HepG2 (cell line): ENCODE data around the gene PPP1R1B. TPM values are rescaled to one million over a fixed set of nuclear protein-coding genes. Genes with fewer than 3 reads are reported as not detected.

ENCODE experiments used
- CBFB ChIP-seq: sonication (generic); formaldehyde crosslinking; IDR thresholded peaks from 2 replicates; pipeline ENCODE4 v1.4.0; 2020; ENCODE audit warnings: missing genetic modification reagents
- ERF ChIP-seq: IDR thresholded peaks from 2 replicates; pipeline ENCODE4 v1.6.1; 2018; ENCODE audit warnings: missing biosample characterization, missing genetic modification reagents
- ETV5 ChIP-seq: IDR thresholded peaks from 2 replicates; pipeline ENCODE4 v1.6.1; 2018; ENCODE audit warnings: missing biosample characterization, missing genetic modification reagents, inconsistent platforms, borderline replicate concordance
- FOSL2 ChIP-seq: sonication (generic); formaldehyde crosslinking; IDR thresholded peaks from 2 replicates; pipeline ENCODE4 v1.4.0; 2020; ENCODE audit warnings: missing genetic modification reagents
- FOXA3 ChIP-seq: IDR thresholded peaks from 2 replicates; pipeline ENCODE4 v1.6.1; 2016; ENCODE audit warnings: missing genetic modification reagents, missing compliant biosample characterization
- GATAD1 ChIP-seq: IDR thresholded peaks from 2 replicates; pipeline ENCODE4 v1.6.1; 2016; ENCODE audit warnings: missing genetic modification reagents, missing compliant biosample characterization
- HOXA5 ChIP-seq: sonication (generic); formaldehyde crosslinking; IDR thresholded peaks from 2 replicates; pipeline ENCODE4 v1.4.0; 2020; ENCODE audit warnings: missing genetic modification reagents
- JDP2 ChIP-seq: sonication (generic); formaldehyde crosslinking; IDR thresholded peaks from 2 replicates; pipeline ENCODE4 v1.8.1; 2022; ENCODE audit warnings: missing genetic modification reagents, borderline replicate concordance
- MYC ChIP-seq: sonication (generic); formaldehyde crosslinking; IDR thresholded peaks from 2 replicates; pipeline ENCODE4 v1.9.0; 2021; ENCODE audit warnings: missing genetic modification reagents, borderline replicate concordance
- NONO ChIP-seq, 2 experiments: fragments of 450-650 bp in 1 of 2; sonication (generic) in 1 of 2; formaldehyde crosslinking in 1 of 2; IDR thresholded peaks in 1 of 2; conservative IDR thresholded peaks in 1 of 2; 2 replicates each; pipeline versions ENCODE4 v1.6.1 to v1.8.0; 2017 to 2022; ENCODE audit warnings: mild to moderate bottlenecking in 1 of 2, missing genetic modification reagents in 1 of 2, moderate library complexity in 1 of 2
- RARA ChIP-seq: IDR thresholded peaks from 2 replicates; pipeline ENCODE4 v1.6.1; 2016; ENCODE audit warnings: missing genetic modification reagents, missing compliant biosample characterization
- REPIN1 ChIP-seq: sonication (generic); formaldehyde crosslinking; IDR thresholded peaks from 2 replicates; pipeline ENCODE4 v1.8.0; 2022; ENCODE audit warnings: missing genetic modification reagents, low read depth, mild to moderate bottlenecking, borderline replicate concordance
- SALL2 ChIP-seq: sonication (generic); formaldehyde crosslinking; IDR thresholded peaks from 2 replicates; pipeline ENCODE4 v1.8.1; 2023; ENCODE audit warnings: mild to moderate bottlenecking, missing genetic modification reagents, inconsistent platforms
- SP4 ChIP-seq: sonication (generic); formaldehyde crosslinking; IDR thresholded peaks from 2 replicates; pipeline ENCODE4 v1.8.1; 2023; ENCODE audit warnings: mild to moderate bottlenecking, missing genetic modification reagents
- ZNF367 ChIP-seq: sonication (generic); formaldehyde crosslinking; IDR thresholded peaks from 2 replicates; pipeline ENCODE4 v1.4.0; 2020; ENCODE audit warnings: missing genetic modification reagents, borderline replicate concordance
- ZNF670 ChIP-seq: sonication (generic); formaldehyde crosslinking; IDR thresholded peaks from 2 replicates; pipeline ENCODE4 v1.8.0; 2022; ENCODE audit warnings: mild to moderate bottlenecking, missing genetic modification reagents, borderline replicate concordance
- ZNF7 ChIP-seq: IDR thresholded peaks from 2 replicates; pipeline ENCODE4 v1.6.1; 2016; ENCODE audit warnings: missing biosample characterization, missing genetic modification reagents
- ZNF777 ChIP-seq: sonication (generic); formaldehyde crosslinking; IDR thresholded peaks from 2 replicates; pipeline ENCODE4 v1.4.0; 2020; ENCODE audit warnings: missing genetic modification reagents
- polyA plus RNA-seq, 8 experiments: library from polyadenylated mRNA; depleted of rRNA in 3 of 8; stranded (reverse) in 7 of 8; unstranded in 1 of 8; fragments of >200 nt; fragmentation: Illumina TruSeq in 4 of 8; extraction: Trizol in 4 of 8; gene quantifications; 2 replicates each; pipeline versions ENCODE4 v1.2.1 to v1.2.3, GENCODE V29; 2011 to 2016; ENCODE audit warnings: low read depth in 4 of 8, missing spikeins in 1 of 8, mixed read lengths in 1 of 8; ENCODE audit not compliant: insufficient read depth in 1 of 8
- total RNA-seq, 5 experiments: library from RNA; depleted of rRNA; stranded (reverse); fragments of >200 nt; fragmentation: Illumina TruSeq; extraction: Trizol; gene quantifications; 2 replicates each; pipeline ENCODE4 v1.2.3, GENCODE V29; 2016; ENCODE audit warnings: low read depth in 1 of 5
- TF ChIP-seq, protein P1 (sequence below): sonication (generic); formaldehyde crosslinking; IDR thresholded peaks from 2 replicates; pipeline ENCODE4 v1.4.0; 2020; ENCODE audit warnings: missing genetic modification reagents, borderline replicate concordance
- TF ChIP-seq, protein P2 (sequence below): IDR thresholded peaks from 2 replicates; pipeline ENCODE4 v1.6.1; 2018; ENCODE audit warnings: missing genetic modification reagents, mild to moderate bottlenecking, missing compliant biosample characterization
- TF ChIP-seq, protein P3 (sequence below): sonication (generic); formaldehyde crosslinking; IDR thresholded peaks from 2 replicates; pipeline ENCODE4 v1.4.0; 2020; ENCODE audit warnings: missing genetic modification reagents

PPP1R1B gene
- total and polyA plus RNA-seq, 2 of the 13 experiments (the other 11 are each of a cell fraction or from before 2014, with no cell fraction given), result 0.08 TPM; not detected in 1

DNA sequence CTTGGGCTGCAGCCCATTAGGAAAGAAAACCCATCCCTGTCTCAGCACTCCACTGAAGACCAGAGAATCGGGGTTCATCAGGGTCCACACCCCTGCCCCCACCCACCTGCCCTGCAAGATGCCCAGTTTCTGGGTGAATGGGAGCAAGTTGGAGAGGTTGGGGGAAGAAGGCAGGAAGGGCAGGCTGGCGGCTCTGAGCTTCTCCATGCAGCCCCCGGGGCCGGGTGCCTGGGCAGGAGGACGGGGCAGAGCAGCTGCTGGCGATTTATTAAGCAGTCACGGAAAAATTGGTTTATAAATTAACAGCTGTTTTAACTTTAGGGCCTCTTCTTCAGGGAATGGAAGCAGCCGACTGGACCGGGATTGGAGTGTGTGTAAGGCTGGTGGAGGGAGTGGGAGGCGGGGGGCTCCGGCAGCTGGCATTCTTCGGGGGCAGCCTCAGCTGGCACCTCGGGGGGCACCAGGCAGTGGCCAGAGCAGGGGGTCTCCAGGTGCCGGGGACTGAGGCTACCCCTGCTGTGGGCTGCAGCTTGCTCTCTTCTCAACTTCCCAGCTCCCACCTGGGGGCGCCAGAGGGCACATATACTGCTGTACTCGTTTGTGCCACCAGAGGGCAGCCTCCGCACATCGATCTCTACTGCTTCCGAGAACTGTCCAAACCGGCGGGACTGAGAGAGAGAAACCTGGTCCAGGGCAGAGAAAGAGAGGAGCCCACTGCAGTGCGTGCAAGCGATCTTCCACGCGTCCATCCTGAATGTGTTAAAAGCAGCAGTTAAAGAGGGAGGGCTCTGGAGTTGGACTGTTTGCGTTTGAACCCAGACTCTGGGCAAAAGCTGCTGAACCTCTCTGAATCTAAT is 5.0 kb upstream of the PPP1R1B start (continued):
- TF ChIP-seq, protein P1, sequence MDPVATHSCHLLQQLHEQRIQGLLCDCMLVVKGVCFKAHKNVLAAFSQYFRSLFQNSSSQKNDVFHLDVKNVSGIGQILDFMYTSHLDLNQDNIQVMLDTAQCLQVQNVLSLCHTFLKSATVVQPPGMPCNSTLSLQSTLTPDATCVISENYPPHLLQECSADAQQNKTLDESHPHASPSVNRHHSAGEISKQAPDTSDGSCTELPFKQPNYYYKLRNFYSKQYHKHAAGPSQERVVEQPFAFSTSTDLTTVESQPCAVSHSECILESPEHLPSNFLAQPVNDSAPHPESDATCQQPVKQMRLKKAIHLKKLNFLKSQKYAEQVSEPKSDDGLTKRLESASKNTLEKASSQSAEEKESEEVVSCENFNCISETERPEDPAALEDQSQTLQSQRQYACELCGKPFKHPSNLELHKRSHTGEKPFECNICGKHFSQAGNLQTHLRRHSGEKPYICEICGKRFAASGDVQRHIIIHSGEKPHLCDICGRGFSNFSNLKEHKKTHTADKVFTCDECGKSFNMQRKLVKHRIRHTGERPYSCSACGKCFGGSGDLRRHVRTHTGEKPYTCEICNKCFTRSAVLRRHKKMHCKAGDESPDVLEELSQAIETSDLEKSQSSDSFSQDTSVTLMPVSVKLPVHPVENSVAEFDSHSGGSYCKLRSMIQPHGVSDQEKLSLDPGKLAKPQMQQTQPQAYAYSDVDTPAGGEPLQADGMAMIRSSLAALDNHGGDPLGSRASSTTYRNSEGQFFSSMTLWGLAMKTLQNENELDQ (CRISPR knock-in tag), result no peak
- TF ChIP-seq ZNF670 (CRISPR knock-in tag) (peak; percentile 59; the same call in 1 of the 2 replicates), SP4 (peak; percentile 36; the same call in 1 of the 2 replicates), MYC (CRISPR knock-in tag) (peak; percentile 50; the same call in 1 of the 2 replicates), ZNF777 (CRISPR knock-in tag) (peak; percentile 57; the same call in 1 of the 2 replicates), ZNF7 (CRISPR knock-in tag) (0 out of 2 replicates have a peak, but pooled peaks have one; percentile 10), ETV5 (peak; percentile 50; the same call in 1 of the 2 replicates), SALL2 (peak; percentile 75; the same call in 1 of the 2 replicates), FOXA3 (CRISPR knock-in tag) (peak; percentile 51), ERF (CRISPR knock-in tag) (peak; percentile 92), ZNF367 (0 out of 2 replicates have a peak, but pooled peaks have one; percentile 15), HOXA5 (CRISPR knock-in tag) (peak; percentile 78; the same call in 1 of the 2 replicates), CBFB (CRISPR knock-in tag) (0 out of 2 replicates have a peak, but pooled peaks have one; percentile 64), FOSL2 (CRISPR knock-in tag) (0 out of 2 replicates have a peak, but pooled peaks have one; percentile 26), NONO (IDR thresholded peaks at IDR 0.05) (no peak), NONO (CRISPR knock-in tag; conservative IDR thresholded peaks at IDR 0.05) (peak; percentile 75; the same call in 1 of the 2 replicates), GATAD1 (CRISPR knock-in tag) (peak; percentile 66; the same call in 1 of the 2 replicates), REPIN1 (CRISPR knock-in tag) (peak; percentile 69; the same call in 1 of the 2 replicates), JDP2 (CRISPR knock-in tag) (no peak), RARA (CRISPR knock-in tag) (peak; percentile 25; the same call in 1 of the 2 replicates)
- TF ChIP-seq, protein P2, sequence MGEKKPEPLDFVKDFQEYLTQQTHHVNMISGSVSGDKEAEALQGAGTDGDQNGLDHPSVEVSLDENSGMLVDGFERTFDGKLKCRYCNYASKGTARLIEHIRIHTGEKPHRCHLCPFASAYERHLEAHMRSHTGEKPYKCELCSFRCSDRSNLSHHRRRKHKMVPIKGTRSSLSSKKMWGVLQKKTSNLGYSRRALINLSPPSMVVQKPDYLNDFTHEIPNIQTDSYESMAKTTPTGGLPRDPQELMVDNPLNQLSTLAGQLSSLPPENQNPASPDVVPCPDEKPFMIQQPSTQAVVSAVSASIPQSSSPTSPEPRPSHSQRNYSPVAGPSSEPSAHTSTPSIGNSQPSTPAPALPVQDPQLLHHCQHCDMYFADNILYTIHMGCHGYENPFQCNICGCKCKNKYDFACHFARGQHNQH (CRISPR knock-in tag), result peak; percentile 87; the same call in 1 of the 2 replicates
- TF ChIP-seq, protein P3, sequence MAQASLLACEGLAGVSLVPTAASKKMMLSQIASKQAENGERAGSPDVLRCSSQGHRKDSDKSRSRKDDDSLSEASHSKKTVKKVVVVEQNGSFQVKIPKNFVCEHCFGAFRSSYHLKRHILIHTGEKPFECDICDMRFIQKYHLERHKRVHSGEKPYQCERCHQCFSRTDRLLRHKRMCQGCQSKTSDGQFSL (CRISPR knock-in tag), result peak; percentile 54; the same call in 1 of the 2 replicates
